ENCODE measurements around the gene CDK5RAP3. TPM values are rescaled to one million over a fixed set of nuclear protein-coding genes. Genes with fewer than 3 reads are reported as not detected.
"Not testable (repeated sequence)": the region's sequence is repeated elsewhere in the genome, so short reads cannot be mapped to it uniquely, and the experiment has no call there.

Gene CDK5RAP3
- total RNA-seq, 1 donor from 2014 or later: 251 TPM

GRCh38 chr17:48012151-48012520 lies 41.2 kb downstream of the CDK5RAP3 start:
- Mint-ChIP-seq H3K27me3 (ENCODE audit: low read depth) (peaks cover 19% of the 10 kb centered on the region), H3K9me3 (no peaks in the 10 kb centered on the region), H3K4me1 (peaks cover 48% of the 10 kb centered on the region), H3K4me3 (peak overlapping the region; percentile 62), H3K27ac (peak overlapping the region; percentile 70), H3K36me3 (no peaks in the 10 kb centered on the region)
- peak; percentile 50 to 75 for DNase-seq (ENCODE audit: low spot score in 2 of 2, unreplicated experiment in 2 of 2)
- TF ChIP-seq, protein P1, sequence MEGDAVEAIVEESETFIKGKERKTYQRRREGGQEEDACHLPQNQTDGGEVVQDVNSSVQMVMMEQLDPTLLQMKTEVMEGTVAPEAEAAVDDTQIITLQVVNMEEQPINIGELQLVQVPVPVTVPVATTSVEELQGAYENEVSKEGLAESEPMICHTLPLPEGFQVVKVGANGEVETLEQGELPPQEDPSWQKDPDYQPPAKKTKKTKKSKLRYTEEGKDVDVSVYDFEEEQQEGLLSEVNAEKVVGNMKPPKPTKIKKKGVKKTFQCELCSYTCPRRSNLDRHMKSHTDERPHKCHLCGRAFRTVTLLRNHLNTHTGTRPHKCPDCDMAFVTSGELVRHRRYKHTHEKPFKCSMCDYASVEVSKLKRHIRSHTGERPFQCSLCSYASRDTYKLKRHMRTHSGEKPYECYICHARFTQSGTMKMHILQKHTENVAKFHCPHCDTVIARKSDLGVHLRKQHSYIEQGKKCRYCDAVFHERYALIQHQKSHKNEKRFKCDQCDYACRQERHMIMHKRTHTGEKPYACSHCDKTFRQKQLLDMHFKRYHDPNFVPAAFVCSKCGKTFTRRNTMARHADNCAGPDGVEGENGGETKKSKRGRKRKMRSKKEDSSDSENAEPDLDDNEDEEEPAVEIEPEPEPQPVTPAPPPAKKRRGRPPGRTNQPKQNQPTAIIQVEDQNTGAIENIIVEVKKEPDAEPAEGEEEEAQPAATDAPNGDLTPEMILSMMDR (IDR thresholded peaks at IDR 0.05; ENCODE audit: unreplicated experiment): no peak

GRCh38 chr17:48012654-48013053 lies 41.7 kb downstream of the CDK5RAP3 start:
- H3K27me3 Mint-ChIP-seq (ENCODE audit: low read depth): peaks cover 19% of the 10 kb centered on the region
- DNase-seq (ENCODE audit: low spot score in 2 of 2, unreplicated experiment in 2 of 2): no peak
- H3K36me3 Mint-ChIP-seq: no peaks in the 10 kb centered on the region
- no peaks in the 10 kb centered on the region for H3K9me3 Mint-ChIP-seq
- no peak overlapping the region for H3K27ac Mint-ChIP-seq
- peaks cover 48% of the 10 kb centered on the region for H3K4me1 Mint-ChIP-seq
- peak overlapping the region; percentile 62 for H3K4me3 Mint-ChIP-seq
- TF ChIP-seq, protein P1 (IDR thresholded peaks at IDR 0.05; ENCODE audit: unreplicated experiment): no peak

GRCh38 chr17:48013876-48014594 lies 43.1 kb downstream of the CDK5RAP3 start:
- TF ChIP-seq, protein P1 (IDR thresholded peaks at IDR 0.05; ENCODE audit: unreplicated experiment): no peak
- Mint-ChIP-seq H3K9me3 (no peaks in the 10 kb centered on the region), H3K27ac (peak overlapping the region; percentile 34), H3K4me1 (peaks cover 48% of the 10 kb centered on the region), H3K27me3 (ENCODE audit: low read depth) (peaks cover 23% of the 10 kb centered on the region), H3K4me3 (no peak overlapping the region), H3K36me3 (no peaks in the 10 kb centered on the region)
- no peak for DNase-seq (ENCODE audit: low spot score in 2 of 2, unreplicated experiment in 2 of 2)

DNA sequence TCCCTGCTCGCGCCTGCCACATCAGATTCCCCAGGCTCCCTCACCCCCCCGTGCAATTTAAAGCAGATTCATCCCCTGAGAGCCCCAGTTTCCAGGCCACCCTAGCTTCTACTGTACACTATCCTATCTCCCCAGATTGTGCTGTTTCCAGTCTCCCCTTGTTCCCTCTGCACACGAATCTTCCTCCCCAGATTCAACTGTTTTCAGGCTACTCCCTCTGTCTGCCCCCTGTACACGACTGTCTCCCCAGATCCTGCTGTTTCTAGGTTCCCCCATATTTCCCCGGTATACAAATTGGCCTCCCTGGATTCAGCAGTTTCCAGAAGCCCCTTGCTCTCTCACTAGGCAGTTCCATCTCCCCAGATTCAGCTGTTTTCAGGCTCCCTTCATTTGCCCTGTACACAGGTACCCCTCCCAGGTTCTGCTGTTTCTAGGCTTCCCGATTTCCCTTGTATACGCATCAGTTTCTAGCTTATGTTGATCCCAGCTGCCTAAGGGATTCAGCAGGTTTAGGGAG lies 43.7 kb downstream of the CDK5RAP3 start:
- H3K4me3 Mint-ChIP-seq: no peak overlapping the region
- no peak for DNase-seq (ENCODE audit: low spot score in 2 of 2, unreplicated experiment in 2 of 2)
- H3K9me3 Mint-ChIP-seq: no peaks in the 10 kb centered on the region
- peak overlapping the region; percentile 35 for H3K27ac Mint-ChIP-seq
- H3K27me3 Mint-ChIP-seq (ENCODE audit: low read depth): peaks cover 27% of the 10 kb centered on the region
- peaks cover 48% of the 10 kb centered on the region for H3K4me1 Mint-ChIP-seq
- H3K36me3 Mint-ChIP-seq: no peaks in the 10 kb centered on the region
- TF ChIP-seq, protein P1 (IDR thresholded peaks at IDR 0.05; ENCODE audit: unreplicated experiment): no peak

GRCh38 chr17:48016112-48016511 lies 45.2 kb downstream of the CDK5RAP3 start:
- H3K9me3 Mint-ChIP-seq: no peaks in the 10 kb centered on the region
- no peak overlapping the region for H3K4me3 Mint-ChIP-seq
- no peak for DNase-seq (ENCODE audit: low spot score in 2 of 2, unreplicated experiment in 2 of 2)
- H3K27ac Mint-ChIP-seq: peak overlapping the region; percentile 48
- H3K36me3 Mint-ChIP-seq: no peaks in the 10 kb centered on the region
- H3K27me3 Mint-ChIP-seq (ENCODE audit: low read depth): peaks cover 36% of the 10 kb centered on the region
- TF ChIP-seq, protein P1 (IDR thresholded peaks at IDR 0.05; ENCODE audit: unreplicated experiment): no peak
- peaks cover 47% of the 10 kb centered on the region for H3K4me1 Mint-ChIP-seq

- not testable (repeated sequence) for H3K27ac Mint-ChIP-seq; DNase-seq (ENCODE audit: low spot score in 2 of 2, unreplicated experiment in 2 of 2); H3K36me3 Mint-ChIP-seq
These were observed 46.9 kb downstream of the CDK5RAP3 start for GRCh38 chr17:48017817-48018158.

More at GRCh38 chr17:48017817-48018158, 46.9 kb downstream of the CDK5RAP3 start:
- not testable (repeated sequence) for H3K4me3 Mint-ChIP-seq, H3K9me3 Mint-ChIP-seq
- Mint-ChIP-seq H3K27me3 (ENCODE audit: low read depth) (peaks cover 49% of the 10 kb centered on the region), H3K4me1 (peaks cover 33% of the 10 kb centered on the region)

All from mesothelial cell of epicardium (in vitro differentiated cells).